ENCODE measurements around the gene PTPRN2.
"Not testable (repeated sequence)": the region's sequence is repeated elsewhere in the genome, so short reads cannot be mapped to it uniquely, and the experiment has no call there.

Gene PTPRN2

DNA sequence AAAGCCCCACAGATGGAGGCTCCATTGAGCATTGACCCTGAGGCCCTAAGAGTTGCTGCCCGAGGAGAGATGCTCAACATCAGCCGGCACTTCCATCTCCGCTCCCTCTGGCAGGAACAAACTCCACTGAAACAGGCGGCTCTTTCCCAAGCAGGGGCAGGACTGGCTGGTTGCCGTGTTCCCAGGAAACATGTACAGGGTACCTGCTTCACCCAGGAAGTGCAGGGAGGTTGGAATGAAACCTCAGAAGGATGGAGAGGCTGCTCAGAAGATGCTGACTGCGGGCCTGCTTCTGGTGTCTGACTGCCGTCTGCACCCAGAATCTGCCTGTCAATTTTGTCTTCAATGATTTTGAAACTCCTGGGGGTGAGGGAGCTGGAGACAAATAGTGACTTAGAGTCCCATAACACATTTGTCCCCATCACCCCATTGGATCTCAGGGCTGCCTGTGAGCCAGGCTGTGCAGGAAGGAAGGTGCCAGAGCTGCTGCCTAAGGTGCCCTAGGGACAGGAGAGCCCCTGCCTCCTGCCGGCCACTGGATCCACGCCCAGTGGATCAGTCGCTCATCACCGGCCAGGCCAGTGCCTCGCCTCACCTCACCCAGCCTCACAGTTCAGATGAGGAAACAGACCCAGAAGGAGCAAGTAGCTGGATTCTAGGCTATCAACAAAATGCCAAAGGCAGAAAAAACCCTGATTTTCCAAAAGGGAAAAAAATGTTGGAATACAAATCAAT is 237.3 kb downstream of the PTPRN2 start:
- no peak for DNase-seq (ENCODE audit: low spot score)

DNA sequence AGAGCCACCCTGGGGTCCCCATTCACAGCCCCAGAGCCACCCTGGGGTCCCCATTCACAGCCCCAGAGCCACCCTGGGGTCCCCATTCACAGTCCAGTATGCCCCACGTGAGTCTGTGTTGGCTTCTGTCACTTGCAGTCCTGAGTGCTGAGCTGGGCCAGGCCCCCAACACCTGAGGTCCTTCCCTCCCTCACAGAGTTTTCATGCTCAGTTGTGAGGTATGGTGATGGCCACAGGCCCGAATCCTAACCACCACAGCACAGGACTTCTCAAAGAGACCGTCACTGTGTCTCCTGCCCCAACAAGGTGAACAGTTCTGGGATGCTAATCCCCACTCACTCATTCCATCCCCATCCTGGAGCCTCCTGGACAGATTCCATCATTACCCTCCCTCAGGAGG is 239.2 kb downstream of the PTPRN2 start:
- no peak for DNase-seq (ENCODE audit: low spot score)

DNA sequence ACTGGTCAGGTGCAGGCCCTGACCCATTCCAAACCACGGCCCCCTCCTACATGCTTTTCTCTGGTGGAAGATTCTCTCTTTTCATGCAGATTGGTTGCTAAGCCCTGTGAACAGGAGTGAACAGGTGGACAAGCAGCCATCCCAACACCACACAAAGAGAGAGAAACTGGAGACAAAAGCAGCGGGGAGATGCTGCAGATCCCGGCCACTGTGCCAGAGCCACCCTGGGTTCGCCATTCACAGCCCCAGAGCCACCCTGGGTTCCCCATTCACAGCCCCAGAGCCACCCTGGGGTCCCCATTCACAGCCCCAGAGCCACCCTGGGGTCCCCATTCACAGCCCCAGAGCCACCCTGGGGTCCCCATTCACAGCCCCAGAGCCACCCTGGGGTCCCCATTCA is 239.6 kb downstream of the PTPRN2 start:
- not testable (repeated sequence) for DNase-seq (ENCODE audit: low spot score)

DNA sequence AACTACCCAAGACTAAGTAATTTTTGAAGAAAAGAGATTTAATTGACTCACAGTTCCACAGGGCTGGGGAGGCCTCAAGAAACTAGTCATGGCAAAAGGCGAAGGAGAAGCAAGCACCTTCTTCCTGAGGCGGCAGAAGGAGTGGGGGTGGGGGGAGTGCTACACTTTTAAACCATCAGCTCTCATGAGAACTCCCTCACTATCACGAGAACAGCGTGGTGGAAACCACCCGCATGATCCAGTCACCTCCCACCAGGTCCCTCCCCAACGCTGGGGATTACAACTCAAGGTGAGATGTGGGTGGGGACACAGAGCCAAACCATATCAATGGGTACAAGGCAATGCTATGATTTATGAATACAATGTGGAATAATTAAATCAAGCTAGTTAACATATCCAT is 241.9 kb downstream of the PTPRN2 start:
- no peak for DNase-seq (ENCODE audit: low spot score)

DNA sequence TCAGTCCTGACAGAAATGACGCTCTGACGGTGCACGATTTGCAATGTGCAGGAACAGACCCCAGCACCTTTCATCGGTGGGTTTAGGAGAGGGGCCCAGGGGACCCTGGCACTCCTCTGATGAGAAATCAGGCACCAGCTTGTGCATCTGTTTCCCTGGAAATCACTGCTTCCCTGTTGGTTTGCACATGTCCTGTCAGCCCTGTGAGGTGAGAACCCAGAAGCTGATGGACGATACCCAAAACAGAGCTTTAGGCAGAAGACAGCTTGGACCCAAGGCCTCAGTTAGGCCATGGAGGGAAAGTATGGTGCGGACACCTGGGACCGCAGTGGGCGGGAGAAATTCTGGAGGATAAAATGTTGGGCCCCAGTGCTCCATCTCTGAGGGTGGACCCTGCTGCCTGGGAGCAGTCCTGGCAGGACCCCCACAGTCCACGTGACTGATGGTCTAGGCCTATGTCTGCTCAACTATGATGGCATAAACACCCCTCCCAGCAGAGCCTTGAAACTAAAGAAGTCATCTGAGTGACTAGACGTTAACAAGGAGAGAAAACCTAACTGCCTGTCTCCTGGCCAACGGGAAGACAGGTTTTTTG is 242.8 kb downstream of the PTPRN2 start:
- no peak for DNase-seq (ENCODE audit: low spot score)

DNA sequence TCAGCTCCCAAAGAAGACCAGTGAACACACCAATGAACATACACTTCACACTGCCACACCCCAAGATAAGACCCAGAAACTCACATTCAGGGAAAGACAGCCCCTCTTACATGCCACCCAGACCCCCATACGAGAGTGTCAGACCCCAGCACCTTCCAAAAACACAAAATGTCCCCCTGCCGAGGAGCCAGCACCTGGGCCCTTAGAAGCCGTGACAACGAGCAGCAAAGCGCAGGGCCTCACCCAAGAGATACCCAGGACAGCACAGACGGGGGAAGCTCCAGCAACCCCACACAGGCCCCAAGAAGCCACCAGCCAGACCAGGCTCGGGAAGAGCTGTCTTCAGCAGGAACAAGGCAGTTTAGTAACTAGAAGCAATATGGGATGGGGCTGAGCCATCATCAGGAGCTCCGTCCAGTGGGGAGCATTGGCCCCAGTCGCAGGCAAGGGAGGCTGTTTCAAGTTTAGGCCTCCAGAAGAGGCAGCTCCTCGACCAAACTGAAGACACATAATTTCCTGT is 243.6 kb downstream of the PTPRN2 start:
- no peak for DNase-seq (ENCODE audit: low spot score)

DNA sequence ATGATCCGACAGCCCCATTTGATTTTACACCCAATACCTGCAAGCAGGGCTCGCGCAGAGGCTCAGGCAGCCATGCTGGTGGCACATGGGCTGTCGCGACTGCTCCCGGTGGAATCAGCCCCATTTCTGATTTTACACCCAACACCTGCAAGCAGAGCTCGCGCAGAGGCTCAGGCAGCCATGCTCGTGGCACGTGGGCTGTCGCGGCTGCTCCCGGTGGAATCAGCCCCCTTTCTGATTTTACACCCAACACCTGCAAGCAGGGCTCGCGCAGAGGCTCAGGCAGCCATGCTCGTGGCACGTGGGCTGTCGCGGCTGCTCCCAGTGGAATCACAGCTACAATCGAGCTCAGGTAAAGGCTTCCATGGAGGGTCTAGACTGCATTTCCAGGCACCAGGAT is 244.1 kb downstream of the PTPRN2 start:
- no peak for DNase-seq (ENCODE audit: low spot score)

DNA sequence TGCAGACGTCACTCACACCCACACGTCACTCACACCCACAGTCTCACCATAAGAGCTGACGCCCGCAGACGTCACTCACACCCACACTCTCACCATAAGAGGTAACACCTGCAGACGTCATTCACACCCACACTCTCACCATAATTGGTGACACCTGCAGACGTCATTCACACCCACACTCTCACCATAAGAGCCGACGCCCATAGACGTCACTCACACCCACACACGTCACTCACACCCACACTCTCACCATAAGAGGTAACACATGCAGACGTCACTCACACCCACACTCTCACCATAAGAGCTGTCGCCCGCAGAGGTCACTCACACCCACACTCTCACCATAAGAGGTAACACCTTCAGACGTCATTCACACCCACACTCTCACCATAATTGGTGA is 246.5 kb downstream of the PTPRN2 start:
- not testable (repeated sequence) for DNase-seq (ENCODE audit: low spot score)

DNA sequence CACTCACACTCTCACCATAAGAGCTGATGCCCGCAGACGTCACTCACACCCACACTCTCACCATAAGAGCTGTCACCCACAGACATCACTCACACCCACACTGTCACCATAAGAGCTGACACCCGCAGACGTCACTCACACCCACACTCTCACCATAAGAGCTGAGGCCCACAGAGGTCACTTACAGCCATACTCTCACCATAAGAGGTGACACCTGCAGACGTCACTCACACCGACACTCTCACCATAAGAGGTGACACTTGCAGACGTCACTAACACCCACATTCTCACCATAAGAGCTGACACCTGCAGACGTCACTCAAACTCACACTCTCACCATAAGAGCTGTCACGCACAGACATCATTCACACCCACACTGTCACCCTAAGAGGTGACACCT is 250.7 kb downstream of the PTPRN2 start:
- not testable (repeated sequence) for DNase-seq (ENCODE audit: low spot score)

DNA sequence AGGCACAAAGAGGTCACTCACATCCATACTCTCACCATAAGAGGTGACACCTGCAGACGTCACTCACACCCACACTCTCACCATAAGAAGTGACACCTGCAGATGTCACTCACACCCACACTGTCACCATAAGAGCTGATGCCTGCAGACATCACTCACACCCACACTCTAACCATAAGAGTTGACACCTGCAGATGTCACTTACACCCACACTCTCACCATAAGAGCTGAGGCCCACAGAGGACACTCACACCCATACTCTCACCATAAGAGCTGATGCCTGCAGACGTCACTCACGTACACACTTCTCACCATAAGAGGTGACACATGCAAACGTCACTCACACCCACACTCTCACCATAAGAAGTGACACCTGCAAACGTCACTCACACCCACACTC is 255.1 kb downstream of the PTPRN2 start:
- not testable (repeated sequence) for DNase-seq (ENCODE audit: low spot score)

DNA sequence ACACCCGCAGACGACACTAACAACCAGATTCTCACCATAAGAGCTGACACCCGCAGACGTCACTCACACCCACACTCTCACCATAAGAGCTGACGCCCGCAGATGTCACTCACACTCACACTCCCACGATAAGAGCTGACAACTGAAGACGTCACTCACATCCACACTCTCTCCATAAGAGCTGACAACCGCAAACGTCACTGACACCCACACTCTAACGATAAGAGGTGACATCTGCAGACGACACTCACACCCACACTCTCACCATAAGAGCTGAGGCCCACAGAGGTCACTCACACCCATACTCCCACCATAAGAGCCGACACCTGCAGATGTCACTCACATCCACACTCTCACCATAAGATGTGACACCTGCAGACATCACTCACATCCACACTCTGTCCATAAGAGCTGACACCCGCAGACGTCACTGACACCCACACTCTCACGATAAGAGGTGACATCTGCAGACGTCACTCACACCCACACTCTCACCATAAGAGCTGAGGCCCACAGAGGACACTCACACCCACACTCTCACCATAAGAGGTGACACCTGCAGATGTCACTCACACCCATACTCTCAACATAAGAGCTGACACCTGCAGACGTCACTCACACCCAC is 255.7 kb downstream of the PTPRN2 start:
- not testable (repeated sequence) for DNase-seq (ENCODE audit: low spot score)

DNA sequence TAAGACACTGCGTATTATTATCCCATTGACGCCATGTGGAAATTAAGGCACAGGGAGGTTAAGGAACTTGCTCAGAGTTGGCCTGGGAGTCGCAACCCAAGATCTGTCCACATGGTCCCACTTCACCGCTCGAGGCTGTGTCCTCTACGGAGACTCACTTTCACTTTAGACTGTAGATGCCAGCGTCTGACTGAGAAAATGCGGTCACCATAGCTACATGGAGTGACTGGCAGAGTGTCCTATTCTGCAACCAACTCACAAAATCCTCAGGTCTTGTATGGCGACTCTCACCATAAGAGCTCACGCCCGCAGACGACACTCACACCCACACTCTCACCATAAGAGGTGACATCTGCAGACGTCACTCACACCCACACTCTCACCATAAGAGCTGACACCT is 257.9 kb downstream of the PTPRN2 start:
- DNase-seq (ENCODE audit: low spot score): no peak

DNA sequence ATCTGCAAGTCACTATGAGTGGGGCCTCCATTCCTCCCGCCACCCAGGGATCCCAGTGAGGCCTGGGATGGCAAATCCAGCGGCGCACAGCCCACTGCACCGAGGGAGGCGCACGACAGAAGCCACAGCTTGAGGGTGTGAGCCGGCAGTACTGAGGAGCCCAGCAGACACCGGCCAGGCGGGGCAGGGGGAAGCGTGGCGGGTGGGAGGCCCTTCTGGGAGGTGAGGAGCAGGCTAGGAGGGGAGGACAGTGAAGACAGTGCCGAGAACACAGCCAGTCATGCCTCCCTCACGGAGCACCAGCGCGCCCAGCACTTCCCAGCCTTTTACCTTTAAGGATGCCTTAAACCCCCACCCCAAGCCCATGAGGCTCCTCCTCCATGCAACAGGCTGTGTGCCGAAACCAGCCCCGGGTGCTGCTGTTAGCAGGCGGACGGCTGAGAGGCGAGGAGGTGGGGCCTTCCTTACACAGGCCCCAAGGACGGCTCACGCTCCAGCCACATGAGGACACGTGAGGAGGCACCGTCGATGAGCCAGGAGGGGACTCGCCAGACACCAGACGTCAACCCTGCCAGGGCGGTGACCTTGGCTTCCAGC is 258.5 kb downstream of the PTPRN2 start:
- no peak for DNase-seq (ENCODE audit: low spot score)

DNA sequence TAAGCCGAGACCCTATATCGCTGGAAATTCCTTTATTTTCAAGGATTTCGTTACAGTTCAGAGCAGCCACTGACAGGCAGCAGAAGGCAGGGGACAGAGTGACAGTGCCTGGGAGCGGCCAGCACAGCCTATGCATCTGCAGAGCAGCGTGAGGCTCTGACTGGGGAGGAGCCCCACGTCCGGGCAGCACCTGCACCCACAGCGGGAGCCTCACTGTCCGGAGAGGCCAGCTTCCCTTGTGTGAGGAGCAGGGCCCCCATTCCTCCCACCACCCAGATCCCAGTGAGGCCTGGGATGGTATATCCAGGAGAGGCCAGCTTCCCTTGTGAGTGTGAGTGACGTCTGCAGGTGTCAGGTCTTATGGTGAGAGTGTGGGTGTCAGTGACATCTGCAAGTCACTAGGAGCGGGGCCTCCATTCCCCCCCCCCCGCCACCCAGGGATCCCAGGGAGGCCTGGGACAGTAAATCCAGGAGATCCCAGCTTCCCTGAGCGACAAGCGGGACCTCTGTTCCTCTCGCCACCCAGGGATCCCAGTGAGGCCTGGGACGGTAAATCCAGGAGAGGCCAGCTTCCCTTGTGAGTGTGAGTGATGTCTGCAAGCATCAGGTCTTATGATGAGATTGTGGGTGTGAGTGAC is 259.1 kb downstream of the PTPRN2 start:
- no peak for DNase-seq (ENCODE audit: low spot score)

DNA sequence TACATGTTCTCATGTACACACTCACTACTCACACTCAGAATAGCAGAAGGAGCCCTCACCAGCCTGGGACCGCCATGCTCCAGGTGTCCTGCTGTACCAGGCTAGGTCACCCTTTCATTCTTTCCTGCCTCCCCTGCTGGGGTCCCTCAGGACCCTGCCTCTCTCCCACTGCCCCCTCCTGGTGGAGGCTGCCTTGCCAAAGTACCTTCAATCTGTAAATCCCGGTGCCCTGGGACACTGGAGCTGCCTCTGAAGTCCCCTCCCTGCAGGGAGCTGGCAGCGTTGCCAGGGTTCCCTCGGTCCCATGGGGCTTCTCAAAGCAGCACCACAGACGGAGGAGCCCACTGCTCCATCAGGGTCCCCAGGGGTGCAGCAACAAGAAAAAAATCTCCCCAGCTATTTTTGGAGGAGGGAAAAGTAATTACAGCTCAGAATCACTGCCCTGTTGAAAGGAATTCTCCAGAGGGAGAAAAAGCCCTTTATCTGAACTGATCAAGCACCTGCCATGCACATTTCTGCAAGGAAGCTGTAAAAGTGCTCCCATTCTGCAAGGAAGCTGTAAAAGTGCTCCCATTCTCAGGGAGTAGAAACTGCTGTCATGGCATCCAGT is 259.9 kb downstream of the PTPRN2 start:
- no peak for DNase-seq (ENCODE audit: low spot score)

DNA sequence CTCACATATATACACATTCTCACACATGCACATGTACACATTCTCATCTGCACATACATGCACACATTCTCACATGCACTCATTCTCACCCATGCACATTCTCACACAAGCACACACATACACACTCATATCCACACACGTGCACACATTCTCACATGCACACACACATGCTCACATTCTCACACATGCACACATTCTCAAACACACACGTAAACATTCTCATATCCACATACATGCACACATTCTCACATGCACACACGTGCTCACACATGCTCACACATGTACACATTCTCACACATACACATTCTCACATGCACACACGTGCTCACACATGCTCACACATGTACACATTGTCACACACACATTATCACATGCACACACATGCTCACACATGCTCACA is 260.6 kb downstream of the PTPRN2 start:
- no peak for DNase-seq (ENCODE audit: low spot score)

DNA sequence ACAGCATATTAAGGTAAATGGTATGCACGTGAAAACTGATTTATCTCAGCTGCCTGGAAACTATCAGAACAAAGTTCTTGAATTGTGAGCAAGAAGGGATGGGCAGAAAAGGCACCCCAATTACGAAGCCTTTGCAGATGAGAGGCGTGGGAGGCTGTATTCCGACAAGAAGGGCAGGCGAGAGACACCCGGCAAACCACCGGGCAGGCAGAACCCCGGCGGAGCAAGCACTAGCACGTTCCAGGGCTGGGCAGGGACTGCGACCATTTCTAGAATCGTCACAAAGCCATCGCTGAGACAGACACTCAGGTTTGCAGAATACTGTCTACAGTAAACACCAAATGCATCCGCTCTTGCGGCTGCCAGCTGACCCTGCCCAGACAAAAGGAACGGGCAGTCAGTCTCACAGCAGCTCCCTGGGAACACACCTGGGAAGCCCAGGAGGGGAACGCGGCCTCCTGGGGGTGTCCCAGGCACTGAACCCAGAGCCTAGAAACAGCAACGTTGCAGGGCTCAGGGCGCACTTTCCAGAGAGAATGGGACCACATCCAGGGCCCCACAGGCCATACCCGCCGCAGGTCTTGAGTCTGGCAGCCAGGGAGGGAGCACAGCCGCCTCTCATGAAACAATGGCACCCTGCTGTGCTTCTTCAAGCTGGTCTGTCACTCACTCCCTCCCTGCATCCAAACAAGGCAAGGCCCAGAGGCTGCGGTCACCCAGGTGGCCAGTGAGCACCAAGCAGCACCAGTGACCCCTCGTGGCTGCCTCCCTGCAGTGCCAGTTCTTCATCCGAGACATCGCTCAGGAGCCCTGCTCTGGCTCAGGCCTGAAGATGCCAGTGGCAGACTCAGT is 261.9 kb downstream of the PTPRN2 start:
- DNase-seq (ENCODE audit: low spot score): no peak

DNA sequence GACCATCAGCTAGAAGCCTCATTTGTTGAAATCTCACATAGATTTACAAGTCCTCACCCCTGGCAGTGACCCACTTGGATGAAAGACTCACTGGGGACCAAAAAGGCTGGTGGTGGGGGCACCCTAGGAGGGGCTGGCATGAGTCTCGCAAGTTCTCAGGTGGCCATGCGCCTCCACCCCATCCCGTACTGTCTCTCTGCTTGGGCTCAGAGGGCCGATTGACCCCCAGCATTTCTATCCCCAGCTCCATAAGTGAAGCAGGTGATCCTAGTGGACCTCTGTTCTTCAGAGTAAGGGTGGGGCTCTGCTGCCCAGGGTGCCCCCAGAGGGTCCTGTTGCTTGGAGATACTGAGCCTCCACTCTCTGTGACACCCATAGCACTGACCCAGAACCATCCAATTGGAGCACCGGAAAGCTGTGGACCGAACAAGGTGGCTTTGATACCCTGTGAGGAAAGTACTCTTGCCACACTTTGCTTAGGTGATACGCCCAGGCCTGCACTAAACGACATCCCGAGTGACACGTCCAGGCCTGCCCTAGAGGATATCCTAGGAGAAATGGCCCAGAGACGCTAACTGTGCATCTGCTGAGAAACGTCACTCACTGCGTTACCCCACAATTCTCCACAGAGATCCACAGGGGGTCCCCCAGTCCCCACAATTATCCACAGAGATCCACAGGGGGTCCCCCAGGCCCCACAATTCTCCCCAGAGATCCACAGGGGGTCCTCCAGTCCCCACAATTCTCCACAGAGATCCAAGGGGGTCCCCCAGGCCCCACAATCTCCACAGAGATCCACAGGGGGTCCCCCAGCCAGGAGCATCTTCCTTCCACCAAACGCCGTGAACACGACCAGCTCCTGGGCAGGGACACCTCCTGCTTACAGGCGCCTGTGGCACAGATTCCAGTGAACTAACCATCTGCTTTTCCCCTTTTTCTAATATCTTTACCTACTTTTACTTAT is 262.9 kb downstream of the PTPRN2 start:
- DNase-seq (ENCODE audit: low spot score): no peak

DNA sequence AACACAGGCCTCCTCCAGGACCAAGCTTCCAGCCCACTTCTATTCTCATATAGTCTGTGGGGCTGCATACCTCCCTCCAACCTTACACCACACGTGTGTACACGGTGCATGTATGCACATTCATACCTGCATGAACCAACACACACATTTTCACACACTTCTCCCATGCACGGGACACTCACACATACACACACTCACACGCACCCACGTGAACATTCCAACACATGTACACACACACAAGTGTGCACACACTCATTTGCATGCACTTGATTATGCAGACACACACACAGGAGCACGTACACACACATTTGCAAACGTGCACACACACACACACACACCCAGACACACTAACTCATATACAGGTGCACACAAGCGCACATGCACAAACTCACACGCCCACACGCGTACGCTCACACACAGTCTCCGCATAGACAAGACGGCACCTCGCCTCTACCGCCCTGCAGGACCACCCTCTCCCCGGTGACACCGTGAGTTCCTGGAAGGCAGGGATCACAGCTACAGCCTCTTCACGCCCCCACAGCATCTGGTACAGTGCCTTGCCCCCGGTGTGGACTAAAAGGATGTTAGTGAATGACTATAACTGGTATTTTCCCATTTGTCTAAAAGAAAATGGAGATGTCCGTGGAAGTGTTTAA is 263.8 kb downstream of the PTPRN2 start:
- DNase-seq (ENCODE audit: low spot score): no peak

All from SW480 (cell line).